H1 (cell line): ENCODE measurements around the gene CRHR2. TPM values are rescaled to one million over a fixed set of nuclear protein-coding genes. Genes with fewer than 3 reads are reported as not detected.

Experiments used
- polyA plus RNA-seq, 7 experiments: library from polyadenylated mRNA; depleted of rRNA in 3 of 7; stranded (reverse) in 5 of 7; unstranded in 2 of 7; fragments of >200 nt in 5 of 7; fragments of 200-250 nt in 2 of 7; gene quantifications; 1 replicate in 5 of 7; 2 replicates in 1 of 7; 4 replicates in 1 of 7; pipeline versions ENCODE4 v1.2.1 to v1.2.3, GENCODE V29; 2011 to 2013; ENCODE audit warnings: missing spikeins in 2 of 7, mixed read lengths in 2 of 7
- total RNA-seq: library from RNA; stranded (reverse); fragmentation: NEBNext Ultra II Directional; extraction: Animal tissue kit (Norgen Biotek cat#: 25700); gene quantifications from 2 replicates; pipeline ENCODE4 v1.2.1, GENCODE V29; 2021

CRHR2 gene
- total and polyA plus RNA-seq, 2 of the 8 experiments (the other 6 are each of a cell fraction or from before 2014, with no cell fraction given): 0.37 to 1.3 TPM

Other genes starting within 250 kb of the CRHR2 start
- 6.0 and 6.5 TPM in 2 replicates for gene NOD1, start 203.7 kb downstream of the CRHR2 start, total RNA-seq
- gene NOD1, start 203.7 kb downstream of the CRHR2 start, polyA plus RNA-seq (2011; rRNA removed): 3.8 and 4.1 TPM in 2 replicates
- 125 and 129 TPM in 2 replicates for gene GGCT, start 177.6 kb downstream of the CRHR2 start, total RNA-seq
- 47.7 and 50.0 TPM in 2 replicates for gene GGCT, start 177.6 kb downstream of the CRHR2 start, polyA plus RNA-seq (2011; rRNA removed)
- 247 and 270 TPM in 2 replicates for gene GARS1, start 87.6 kb downstream of the CRHR2 start, total RNA-seq
- 387 and 476 TPM in 2 replicates for gene GARS1, start 87.6 kb downstream of the CRHR2 start, polyA plus RNA-seq (2011; rRNA removed)
- gene INMT, start 69.7 kb upstream of the CRHR2 start, total RNA-seq: 0.60 and 0.84 TPM in 2 replicates
- gene INMT, start 69.7 kb upstream of the CRHR2 start, polyA plus RNA-seq (2011; rRNA removed): 0.94 and 1.2 TPM in 2 replicates
- gene MINDY4, start 89.0 kb upstream of the CRHR2 start, total RNA-seq: 3.6 and 3.8 TPM in 2 replicates
- gene MINDY4, start 89.0 kb upstream of the CRHR2 start, polyA plus RNA-seq (2011; rRNA removed): 1.3 and 1.6 TPM in 2 replicates
- gene AQP1, start 229.4 kb upstream of the CRHR2 start, total RNA-seq: 0.17 and 0.19 TPM in 2 replicates
- 0.18 and 0.19 TPM in 2 replicates for gene AQP1, start 229.4 kb upstream of the CRHR2 start, polyA plus RNA-seq (2011; rRNA removed)